ENCODE data around the gene NME4. TPM values are rescaled to one million over a fixed set of nuclear protein-coding genes. Genes with fewer than 3 reads are reported as not detected.
A peak's percentile ranks its signal among the peaks of the same experiment; 100 is the strongest.
"Not testable (repeated sequence)": the region's sequence is repeated elsewhere in the genome, so short reads cannot be mapped to it uniquely, and the experiment has no call there.

NME4 gene
- total RNA-seq, 1 donor from 2014 or later = 89.2 TPM

- no peak for ATAC-seq
- intact Hi-C loops (cut with micrococcal nuclease) = no loop called here
Measured at GRCh38 chr16:411576-412265, 14.7 kb downstream of the NME4 start.

GRCh38 chr16:414395-415169 is 17.6 kb downstream of the NME4 start:
- intact Hi-C loops (cut with micrococcal nuclease) = no loop called here
- DNase-seq (no peak), ATAC-seq (no peak)

More at GRCh38 chr16:411576-412265, 14.7 kb downstream of the NME4 start:
- DNase-seq = no peak

DNA sequence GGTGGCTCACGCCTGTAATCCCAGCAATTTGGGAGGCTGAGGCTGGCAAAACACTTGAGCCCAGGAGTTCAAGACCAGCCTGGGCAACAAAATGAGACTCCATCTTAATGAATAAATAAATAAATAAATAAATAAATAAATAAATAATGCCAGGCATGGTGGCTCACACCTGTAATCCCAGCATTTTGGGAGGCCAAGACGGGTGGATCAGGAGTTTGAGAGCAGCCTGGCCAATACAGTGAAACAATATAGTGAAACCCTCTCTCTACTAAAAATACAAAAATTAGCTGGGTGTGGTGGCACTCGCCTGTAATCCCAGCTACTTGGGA is 18.1 kb downstream of the NME4 start:
- ATAC-seq; intact Hi-C loops (cut with micrococcal nuclease); DNase-seq: not testable (repeated sequence)

DNA sequence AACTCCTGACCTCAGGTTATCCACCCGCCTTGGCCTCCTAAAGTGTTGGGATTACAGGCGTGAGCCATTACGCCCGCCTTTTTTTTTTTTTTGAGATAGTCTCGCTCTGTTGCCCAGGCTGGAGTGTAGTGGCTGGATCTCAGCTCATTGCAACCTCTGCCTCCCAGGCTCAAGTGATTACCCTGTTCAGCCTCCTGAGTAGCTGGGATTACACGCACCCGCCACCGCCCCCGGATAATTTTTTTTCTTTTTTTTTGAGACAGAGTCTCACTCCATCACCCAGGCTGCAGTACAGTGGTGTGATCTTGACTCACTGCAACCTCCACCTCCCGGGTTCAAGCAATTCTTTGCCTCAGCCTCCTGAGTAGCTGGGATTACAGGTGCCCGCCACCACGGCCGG is 25.2 kb downstream of the NME4 start:
- ATAC-seq; intact Hi-C loops (cut with micrococcal nuclease); DNase-seq: not testable (repeated sequence)

DNA sequence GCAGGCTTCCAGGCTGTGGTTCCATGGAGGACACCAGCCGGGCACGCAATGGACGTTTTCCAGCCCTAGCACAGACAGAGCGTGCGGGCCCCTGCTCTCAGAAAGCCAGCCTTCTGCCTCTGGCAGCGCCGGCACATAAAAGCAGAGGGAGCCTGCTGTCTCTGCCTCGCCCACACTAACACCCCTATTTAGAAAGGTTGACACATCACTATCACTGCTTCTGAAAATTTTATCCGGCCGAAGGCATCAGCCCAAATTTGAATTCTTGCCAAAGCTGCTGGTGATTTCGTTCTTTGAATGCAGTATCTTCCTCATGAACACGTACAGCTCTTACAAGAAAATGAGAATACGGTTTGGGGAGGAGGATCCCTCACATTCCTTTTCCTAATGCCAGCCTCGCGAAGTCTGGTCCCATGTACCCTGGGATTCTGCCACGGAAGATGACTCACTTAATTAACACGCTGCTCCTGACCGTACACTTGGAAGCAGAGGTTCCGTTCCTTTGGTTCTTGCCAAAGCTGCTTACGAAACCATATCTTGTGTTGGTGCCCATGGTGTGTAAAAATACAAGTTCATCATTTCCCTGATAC is 27.1 kb downstream of the NME4 start:
- peak; percentile 81 for ATAC-seq
- intact Hi-C loops (cut with micrococcal nuclease) = no loop called here
- peak; percentile 59 for DNase-seq

- intact Hi-C loops (cut with micrococcal nuclease) = no loop called here
Measured at GRCh38 chr16:424623-425081, 27.7 kb downstream of the NME4 start.

GRCh38 chr16:425082-425718 is 28.2 kb downstream of the NME4 start, which contains the start of gene RAB11FIP3:
Gene RAB11FIP3, plus strand, starts transcription at chr16:425649. Its CDS starts 358 bp downstream, at chr16:426007.
- intact Hi-C loops (cut with micrococcal nuclease) = no loop called here

More at GRCh38 chr16:424623-425081, 27.7 kb downstream of the NME4 start:
- ATAC-seq (peak; percentile 56), DNase-seq (peak; percentile 76)

GRCh38 chr16:425740-426114 is 28.7 kb downstream of the NME4 start:
- intact Hi-C loops (cut with micrococcal nuclease) = no loop called here
- DNase-seq = no peak
- ATAC-seq = no peak

More at GRCh38 chr16:425082-425718, 28.2 kb downstream of the NME4 start, which contains the start of gene RAB11FIP3:
- peak; percentile 90 for ATAC-seq
- peak; percentile 93 for DNase-seq

- intact Hi-C loops (cut with micrococcal nuclease) = no loop called here
- ATAC-seq = no peak
- DNase-seq = peak; percentile 48
Measured at GRCh38 chr16:426115-426905, 29.3 kb downstream of the NME4 start.

- ATAC-seq = no peak
- no peak for DNase-seq
- intact Hi-C loops (cut with micrococcal nuclease) = no loop called here
Measured at GRCh38 chr16:426906-427249, 29.9 kb downstream of the NME4 start.

DNA sequence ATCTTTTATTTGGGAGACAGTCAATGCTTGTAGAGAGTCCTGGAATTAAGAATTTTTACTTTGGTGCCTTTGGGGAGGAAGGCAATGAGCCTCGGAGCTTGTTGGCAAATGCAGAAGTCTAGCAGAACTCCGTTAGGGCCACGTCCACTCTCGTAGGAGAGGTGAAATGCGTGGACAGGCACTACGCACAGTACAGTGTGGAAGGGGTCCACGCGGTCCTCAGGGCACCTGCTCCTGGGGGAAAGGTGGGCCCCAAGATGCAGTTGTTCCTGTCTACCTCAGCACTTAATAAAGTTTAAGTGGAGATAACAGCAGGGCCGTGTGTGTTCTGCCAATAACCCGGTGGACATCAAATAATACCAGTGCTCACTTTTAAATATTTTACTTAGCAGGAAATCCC is 30.3 kb downstream of the NME4 start:
- intact Hi-C loops (cut with micrococcal nuclease) = no loop called here
- ATAC-seq (no peak), DNase-seq (no peak)

DNA sequence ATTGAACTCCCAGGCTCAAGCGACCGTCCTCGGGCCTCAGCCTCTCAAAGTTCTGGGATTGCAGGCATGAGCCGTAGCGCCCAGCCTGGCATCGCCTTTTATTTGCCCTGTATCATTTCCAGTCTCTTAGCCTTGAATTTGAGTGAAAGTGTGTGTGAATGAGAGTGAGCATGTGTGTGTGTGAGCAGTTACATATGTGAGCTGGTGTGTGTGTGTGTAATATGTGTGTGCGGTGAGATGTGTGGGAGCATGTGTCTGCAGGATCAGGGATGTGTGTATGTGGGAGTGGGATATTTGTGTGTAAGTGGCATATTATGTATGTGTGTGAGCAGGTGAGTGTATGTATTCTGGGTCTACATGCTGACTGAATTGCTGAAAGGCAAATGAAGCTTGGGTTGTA is 33.9 kb downstream of the NME4 start:
- ATAC-seq (no peak), DNase-seq (no peak)
- intact Hi-C loops (cut with micrococcal nuclease) = no loop called here

DNA sequence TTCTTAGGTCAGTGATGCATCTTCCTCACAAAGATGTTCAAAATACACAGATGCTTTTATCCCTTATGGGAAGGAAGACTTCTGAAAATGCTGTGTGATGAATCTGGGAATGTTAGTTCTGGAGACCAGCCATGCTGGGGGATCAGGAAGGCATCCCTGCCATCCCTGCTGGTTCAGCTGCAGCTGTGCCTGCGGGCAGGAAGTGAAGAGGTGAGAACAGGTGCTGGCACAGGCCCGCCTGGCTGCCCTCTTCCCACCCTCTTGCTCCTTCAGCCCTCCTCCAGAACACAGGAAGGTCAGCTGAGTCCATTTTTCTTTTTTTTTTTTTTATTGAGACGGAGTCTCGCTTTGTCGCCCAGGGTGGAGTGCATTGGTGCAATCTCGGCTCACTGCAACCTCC is 43.6 kb downstream of the NME4 start:
- intact Hi-C loops (cut with micrococcal nuclease) = no loop called here
- no peak for DNase-seq
- ATAC-seq = no peak

DNA sequence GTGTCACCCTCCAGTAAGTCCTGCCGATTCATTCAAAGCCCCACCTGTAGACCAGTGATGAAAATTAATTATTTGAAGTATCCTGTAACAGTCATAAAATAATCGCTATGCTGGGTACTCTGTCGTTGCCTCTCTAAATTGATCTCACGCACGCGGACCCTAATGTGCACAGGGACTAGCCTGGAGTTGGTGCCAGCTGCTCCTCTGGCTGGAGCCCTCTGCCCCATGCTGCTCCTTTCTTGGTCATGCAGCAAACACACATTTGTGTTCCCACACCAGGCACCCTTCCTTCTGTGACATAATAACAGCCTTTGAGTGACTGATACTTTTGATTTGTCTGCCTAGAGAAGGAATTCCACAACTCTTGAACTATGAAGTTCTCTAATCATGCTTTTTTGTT is 44.4 kb downstream of the NME4 start:
- ATAC-seq (no peak), DNase-seq (no peak)
- intact Hi-C loops (cut with micrococcal nuclease) = no loop called here

DNA sequence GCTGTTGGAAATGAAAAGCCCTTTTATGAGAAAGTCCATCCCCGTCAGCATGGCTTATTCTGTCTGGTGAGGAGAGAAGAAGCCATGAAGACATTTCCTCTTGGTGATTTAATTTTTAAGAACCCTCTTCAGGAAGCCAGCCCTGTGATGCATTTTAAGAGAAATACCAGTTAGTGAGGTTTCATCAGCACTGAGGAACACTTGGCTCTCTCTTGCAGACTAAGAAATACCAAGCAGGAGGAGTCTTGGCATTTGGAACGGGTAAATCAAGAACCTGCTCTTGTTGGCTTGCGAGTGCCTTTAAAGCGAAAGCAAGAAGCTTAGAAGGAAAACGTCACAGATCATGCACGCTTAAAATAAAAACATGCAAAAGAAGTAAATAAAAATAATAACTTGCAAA is 46.0 kb downstream of the NME4 start:
- ATAC-seq = peak; percentile 48
- no peak for DNase-seq
- intact Hi-C loops (cut with micrococcal nuclease) = no loop called here

DNA sequence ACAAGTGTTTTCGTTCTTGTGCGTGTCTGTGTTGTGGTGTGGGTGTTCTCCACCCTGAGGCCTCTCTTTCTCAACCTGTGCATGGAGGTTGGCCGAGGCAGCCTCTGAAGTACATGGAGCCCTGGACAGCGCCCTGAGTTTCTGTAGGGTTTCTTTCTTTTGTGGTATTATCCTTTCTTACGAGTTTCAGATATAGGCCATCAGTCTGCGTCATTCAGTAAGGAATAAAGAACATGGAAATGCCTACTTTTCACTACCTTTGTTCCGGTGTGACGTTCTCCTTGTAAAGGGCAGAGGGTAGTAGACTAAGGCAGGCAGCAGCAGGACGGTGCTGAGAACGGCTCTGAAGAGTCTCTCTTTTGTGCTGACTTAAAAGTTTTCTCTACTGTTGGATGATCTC is 47.0 kb downstream of the NME4 start:
- intact Hi-C loops (cut with micrococcal nuclease) = no loop called here
- DNase-seq = no peak
- no peak for ATAC-seq

DNA sequence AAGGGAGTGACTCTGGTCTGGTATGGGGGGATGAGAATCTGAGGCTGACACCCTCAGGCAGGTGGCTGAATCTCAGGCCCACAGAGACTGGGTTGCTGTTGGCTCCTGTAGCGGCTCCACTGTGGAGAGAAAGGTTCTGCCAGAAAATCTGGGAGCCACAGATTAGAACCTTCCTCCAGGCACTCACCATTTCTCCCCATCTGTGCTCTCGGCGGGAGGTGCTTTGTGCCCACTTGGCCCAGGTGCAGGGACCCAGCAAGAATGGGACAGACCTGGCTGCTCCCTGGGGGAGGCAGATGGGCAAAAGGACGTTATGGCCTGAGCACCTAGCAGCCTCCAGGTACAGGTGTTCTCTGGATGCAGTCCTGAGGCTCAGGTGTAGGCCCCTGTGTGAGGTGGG is 48.6 kb downstream of the NME4 start:
- DNase-seq (no peak), ATAC-seq (no peak)
- intact Hi-C loops (cut with micrococcal nuclease) = no loop called here
